ENCODE data around the gene SDK1.

- TF ChIP-seq, protein P1, sequence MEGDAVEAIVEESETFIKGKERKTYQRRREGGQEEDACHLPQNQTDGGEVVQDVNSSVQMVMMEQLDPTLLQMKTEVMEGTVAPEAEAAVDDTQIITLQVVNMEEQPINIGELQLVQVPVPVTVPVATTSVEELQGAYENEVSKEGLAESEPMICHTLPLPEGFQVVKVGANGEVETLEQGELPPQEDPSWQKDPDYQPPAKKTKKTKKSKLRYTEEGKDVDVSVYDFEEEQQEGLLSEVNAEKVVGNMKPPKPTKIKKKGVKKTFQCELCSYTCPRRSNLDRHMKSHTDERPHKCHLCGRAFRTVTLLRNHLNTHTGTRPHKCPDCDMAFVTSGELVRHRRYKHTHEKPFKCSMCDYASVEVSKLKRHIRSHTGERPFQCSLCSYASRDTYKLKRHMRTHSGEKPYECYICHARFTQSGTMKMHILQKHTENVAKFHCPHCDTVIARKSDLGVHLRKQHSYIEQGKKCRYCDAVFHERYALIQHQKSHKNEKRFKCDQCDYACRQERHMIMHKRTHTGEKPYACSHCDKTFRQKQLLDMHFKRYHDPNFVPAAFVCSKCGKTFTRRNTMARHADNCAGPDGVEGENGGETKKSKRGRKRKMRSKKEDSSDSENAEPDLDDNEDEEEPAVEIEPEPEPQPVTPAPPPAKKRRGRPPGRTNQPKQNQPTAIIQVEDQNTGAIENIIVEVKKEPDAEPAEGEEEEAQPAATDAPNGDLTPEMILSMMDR (IDR thresholded peaks at IDR 0.05): peak in 5 of 6 experiments; percentile 13 to 47 (median 19)
- TF ChIP-seq POLR2A (IDR thresholded peaks at IDR 0.05): no peak
Measured at GRCh38 chr7:3482147-3482921, 181.3 kb downstream of the SDK1 start.
